Thyroid gland (tissue), 4 donors: ENCODE results near the gene GDA. TPM values are rescaled to one million over a fixed set of nuclear protein-coding genes. Genes with fewer than 3 reads are reported as not detected.

Experiments
- DNase-seq, 2 donors: peaks; one replicate each; pipeline ENCODE4 v3.0.0-alpha.2; 2019
- H3K27ac ChIP-seq, 3 donors: fragments of 200-600 bp; sonication (generic); 1 replicate in 2 of 3; 2 replicates in 1 of 3; pipeline ENCODE4 v1.5.1; 2016 to 2019; ENCODE audit warnings: mild to moderate bottlenecking in 1 of 3, moderate library complexity in 1 of 3
- H3K27me3 ChIP-seq: fragments of 200-600 bp; sonication (generic); one replicate; pipeline ENCODE4 v1.5.1; 2019
- H3K36me3 ChIP-seq, 2 donors: fragments of 200-600 bp; sonication (generic); one replicate each; pipeline ENCODE4 v1.5.1; 2016 to 2019
- H3K4me1 ChIP-seq, 2 donors: fragments of 200-600 bp; sonication (generic); one replicate each; pipeline ENCODE4 v1.5.1; 2017 to 2019
- H3K4me3 ChIP-seq, 3 donors: fragments of 200-600 bp; sonication (generic); replicated peaks in 1 of 3; 1 replicate in 2 of 3; 2 replicates in 1 of 3; pipeline ENCODE4 v1.5.1; 2016; ENCODE audit warnings: mild to moderate bottlenecking in 1 of 3
- H3K9me3 ChIP-seq: fragments of 200-600 bp; sonication (generic); one replicate; pipeline ENCODE4 v1.5.1; 2017
- CTCF ChIP-seq, 6 experiments: fragments of 200-600 bp in 3 of 6; fragments of 450-650 bp in 3 of 6; sonication (generic) in 3 of 6; IDR thresholded peaks; one replicate each; pipeline ENCODE4 v1.5.1; 2016 to 2019; ENCODE audit warnings: antibody characterized with exemption in 6 of 6, mild to moderate bottlenecking in 2 of 6, inconsistent platforms in 1 of 6, moderate library complexity in 1 of 6
- POLR2A ChIP-seq, 2 donors: fragments of 450-650 bp; IDR thresholded peaks; one replicate each; pipeline ENCODE4 v1.6.1; 2017; ENCODE audit warnings: antibody characterized with exemption in 2 of 2, mild to moderate bottlenecking in 2 of 2, moderate library complexity in 1 of 2
- WGBS, 2 donors: methylation state at CpG; one replicate each; pipeline ENCODE4 v1.1.5; 2017; 5-methylcytosine and 5-hydroxymethylcytosine counted together
- intact Hi-C: fragments of 100-400 bp; cut with DNase I; formaldehyde crosslinking; loops from one replicate; pipeline ENCODE4 v1.15.1; 2023
- total RNA-seq, 4 donors: library from RNA; depleted of rRNA; stranded (reverse); fragments of >200 nt; gene quantifications; one replicate each; pipeline ENCODE4 v1.2.3, GENCODE V29; 2016

Gene GDA
- under 1 TPM in 1 of 4 donors, not detected in 3; 0.78 TPM for total RNA-seq

- Histone ChIP-seq H3K9me3 (no peaks in the 10 kb centered on the region), H3K36me3 (no peaks in the 10 kb centered on the region), H3K4me3 (no peak within 1 kb of the TSS), H3K27me3 (peaks cover 4% of the 10 kb centered on the region), H3K4me1 (peaks cover 0 to 6% of the 10 kb centered on the region in 2 donors), H3K27ac (no peak within 1 kb of the TSS)
- no peak for TF ChIP-seq CTCF (IDR thresholded peaks at IDR 0.05)
- TF ChIP-seq POLR2A (IDR thresholded peaks at IDR 0.05) = no peak
- 1 to 2% methylated on average over 10 to 17 of the region's 70 CpGs for WGBS, 2 donors
- intact Hi-C loops = no loop called here
- no peak for DNase-seq
Measured at GRCh38 chr9:72149231-72149975, at the start of gene GDA. GDA (plus strand) TSS chr9:72149440; CDS start chr9:72149560, 120 bp downstream.

GRCh38 chr9:72102520-72102919 is 46.7 kb upstream of the GDA start:
- H3K27me3 ChIP-seq = no peaks in the 10 kb centered on the region
- WGBS, 2 donors = 88 to 92% methylated on average over 2 of the region's 2 CpGs

GRCh38 chr9:72113056-72113455 is 36.2 kb upstream of the GDA start:
- intact Hi-C loops = no loop called here
- Histone ChIP-seq H3K4me3 (no peak overlapping the region), H3K27me3 (no peaks in the 10 kb centered on the region), H3K9me3 (no peaks in the 10 kb centered on the region), H3K36me3 (no peaks in the 10 kb centered on the region), H3K4me1 (no peaks in the 10 kb centered on the region), H3K27ac (no peak overlapping the region)
- TF ChIP-seq CTCF (IDR thresholded peaks at IDR 0.05) = no peak
- TF ChIP-seq POLR2A (IDR thresholded peaks at IDR 0.05) = no peak
- WGBS, 2 donors = 92% methylated on average over 2 of the region's 2 CpGs
- DNase-seq = no peak

More at GRCh38 chr9:72102520-72102919, 46.7 kb upstream of the GDA start:
- H3K36me3 ChIP-seq = no peaks in the 10 kb centered on the region
- no peaks in the 10 kb centered on the region for H3K9me3 ChIP-seq
- intact Hi-C loops = no loop called here
- H3K4me1 ChIP-seq = no peaks in the 10 kb centered on the region
- no peak overlapping the region for H3K4me3 ChIP-seq
- no peak overlapping the region for H3K27ac ChIP-seq
- no peak for DNase-seq
- TF ChIP-seq CTCF (IDR thresholded peaks at IDR 0.05) (no peak), POLR2A (IDR thresholded peaks at IDR 0.05) (no peak)

GRCh38 chr9:72119853-72120252 is 29.4 kb upstream of the GDA start:
- WGBS, 2 donors = 64 to 68% methylated on average over 2 of the region's 2 CpGs

More at GRCh38 chr9:72119853-72120252, 29.4 kb upstream of the GDA start:
- H3K4me1 ChIP-seq = no peaks in the 10 kb centered on the region
- no peak for TF ChIP-seq POLR2A (IDR thresholded peaks at IDR 0.05)
- TF ChIP-seq CTCF (IDR thresholded peaks at IDR 0.05) = no peak
- H3K9me3 ChIP-seq = no peaks in the 10 kb centered on the region
- no peaks in the 10 kb centered on the region for H3K36me3 ChIP-seq
- H3K27me3 ChIP-seq = no peaks in the 10 kb centered on the region
- intact Hi-C loops = no loop called here
- no peak overlapping the region for H3K27ac ChIP-seq
- no peak for DNase-seq
- no peak overlapping the region for H3K4me3 ChIP-seq
